ELF-1 (cell line): ENCODE results near the gene RTCA.
"Not testable (repeated sequence)": the region's sequence is repeated elsewhere in the genome, so short reads cannot be mapped to it uniquely, and the experiment has no call there.

Source experiments
- DNase-seq: peaks from one replicate; pipeline ENCODE4 v3.0.0-alpha.2; 2016; ENCODE audit warnings: low read depth, low spot score

RTCA gene

GRCh38 chr1:100258427-100258826 lies 7.6 kb upstream of the RTCA start:
- not testable (repeated sequence) for DNase-seq

GRCh38 chr1:100261686-100262085 lies 4.3 kb upstream of the RTCA start:
- DNase-seq, result no peak

- DNase-seq, result not testable (repeated sequence)
These were observed 1.9 kb upstream of the RTCA start for GRCh38 chr1:100264081-100264480.

- no peak for DNase-seq
These were observed 470 bp upstream of the RTCA start for GRCh38 chr1:100265562-100265930.

GRCh38 chr1:100266741-100267140 lies 725 bp downstream of the RTCA start:
- no peak for DNase-seq

GRCh38 chr1:100267284-100267683 lies 1.3 kb downstream of the RTCA start:
- DNase-seq, result no peak

- DNase-seq, result no peak
These were observed 2.2 kb downstream of the RTCA start for GRCh38 chr1:100268202-100268601.

GRCh38 chr1:100277866-100278265 lies 11.8 kb downstream of the RTCA start:
- DNase-seq, result no peak

GRCh38 chr1:100279358-100279923 lies 13.4 kb downstream of the RTCA start:
- DNase-seq, result no peak

GRCh38 chr1:100279954-100280682 lies 14.1 kb downstream of the RTCA start:
- no peak for DNase-seq

GRCh38 chr1:100284591-100284990 lies 18.6 kb downstream of the RTCA start:
- DNase-seq, result no peak

- no peak for DNase-seq
These were observed 21.1 kb downstream of the RTCA start for GRCh38 chr1:100287162-100287561.

GRCh38 chr1:100290291-100290690 lies 24.3 kb downstream of the RTCA start:
- no peak for DNase-seq

- no peak for DNase-seq
These were observed 26.7 kb downstream of the RTCA start for GRCh38 chr1:100292711-100293110.

- no peak for DNase-seq
These were observed 30.1 kb downstream of the RTCA start for GRCh38 chr1:100296140-100296539.

GRCh38 chr1:100296997-100297396 lies 31.0 kb downstream of the RTCA start:
- not testable (repeated sequence) for DNase-seq

- DNase-seq, result no peak
These were observed 32.5 kb downstream of the RTCA start for GRCh38 chr1:100298512-100298911.

GRCh38 chr1:100299521-100300222 lies 33.7 kb downstream of the RTCA start:
- no peak for DNase-seq

GRCh38 chr1:100300691-100301090 lies 34.7 kb downstream of the RTCA start:
- no peak for DNase-seq

GRCh38 chr1:100302739-100303138 lies 36.7 kb downstream of the RTCA start:
- DNase-seq, result no peak

- DNase-seq, result no peak
These were observed 38.2 kb downstream of the RTCA start for GRCh38 chr1:100304227-100304626.

- DNase-seq, result no peak
These were observed 38.9 kb downstream of the RTCA start for GRCh38 chr1:100304921-100305320.

GRCh38 chr1:100305954-100306353 lies 39.9 kb downstream of the RTCA start:
- no peak for DNase-seq
